Measurements from ENCODE around the gene SCO2. TPM values are rescaled to one million over a fixed set of nuclear protein-coding genes. Genes with fewer than 3 reads are reported as not detected.

Gene SCO2
- total RNA-seq, 1 experiment from 2014 or later, result 3.0 TPM

- H2AFZ ChIP-seq, result no peak overlapping the region
- H3F3A ChIP-seq (ENCODE audit: insufficient read depth, low read depth), result peaks cover 30% of the 10 kb centered on the region
- H3K9me3 ChIP-seq (ENCODE audit: insufficient read depth, low read depth), result no peaks in the 10 kb centered on the region
- H4K20me1 ChIP-seq (ENCODE audit: insufficient read depth), result 0 out of 2 replicates have a peak, but pooled peaks cover 3% of the 10 kb centered on the region
- ChIA-PET CTCF (interaction anchor here (0.5 to 0.6 kb wide), 3 partner anchors 29 to 123 kb away, joined by 3 to 16 read pairs (median 3); no protein-coding TSS in a partner anchor), POLR2A (ENCODE audit: unreplicated experiment) (interaction anchor here (0.6 kb wide), 1 partner anchor 498 kb away, joined by 10 read pairs; no protein-coding TSS in a partner anchor)
- no peak overlapping the region for H3K4me3 ChIP-seq
- BruUV-seq (replicated peaks), result no TSS peak
- no peaks in the 10 kb centered on the region for H3K27me3 ChIP-seq (ENCODE audit: insufficient read depth, low read depth)
- peaks cover 9% of the 10 kb centered on the region for H3K4me1 ChIP-seq (replicated peaks; ENCODE audit: insufficient read depth)
- peaks cover 10% of the 10 kb centered on the region for H3K79me2 ChIP-seq (ENCODE audit: low read depth)
- H3K9me2 ChIP-seq (ENCODE audit: insufficient read depth), result no peaks in the 10 kb centered on the region
- DNase-seq, result no peak
- no peak for TF ChIP-seq EZH2 (IDR thresholded peaks at IDR 0.05; ENCODE audit: low read depth)
- TF ChIP-seq, protein P1, sequence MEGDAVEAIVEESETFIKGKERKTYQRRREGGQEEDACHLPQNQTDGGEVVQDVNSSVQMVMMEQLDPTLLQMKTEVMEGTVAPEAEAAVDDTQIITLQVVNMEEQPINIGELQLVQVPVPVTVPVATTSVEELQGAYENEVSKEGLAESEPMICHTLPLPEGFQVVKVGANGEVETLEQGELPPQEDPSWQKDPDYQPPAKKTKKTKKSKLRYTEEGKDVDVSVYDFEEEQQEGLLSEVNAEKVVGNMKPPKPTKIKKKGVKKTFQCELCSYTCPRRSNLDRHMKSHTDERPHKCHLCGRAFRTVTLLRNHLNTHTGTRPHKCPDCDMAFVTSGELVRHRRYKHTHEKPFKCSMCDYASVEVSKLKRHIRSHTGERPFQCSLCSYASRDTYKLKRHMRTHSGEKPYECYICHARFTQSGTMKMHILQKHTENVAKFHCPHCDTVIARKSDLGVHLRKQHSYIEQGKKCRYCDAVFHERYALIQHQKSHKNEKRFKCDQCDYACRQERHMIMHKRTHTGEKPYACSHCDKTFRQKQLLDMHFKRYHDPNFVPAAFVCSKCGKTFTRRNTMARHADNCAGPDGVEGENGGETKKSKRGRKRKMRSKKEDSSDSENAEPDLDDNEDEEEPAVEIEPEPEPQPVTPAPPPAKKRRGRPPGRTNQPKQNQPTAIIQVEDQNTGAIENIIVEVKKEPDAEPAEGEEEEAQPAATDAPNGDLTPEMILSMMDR (conservative IDR thresholded peaks at IDR 0.05), result peak; percentile 32; the same call in 1 of the 2 replicates
- H3K36me3 ChIP-seq (ENCODE audit: low read depth), result 0 out of 2 replicates have a peak, but pooled peaks cover 5% of the 10 kb centered on the region
- no peak overlapping the region for H3K4me2 ChIP-seq
- H3K27ac ChIP-seq, result no peak overlapping the region
- intact Hi-C loops (cut with micrococcal nuclease; ENCODE audit: unreplicated experiment), result no loop called here
These were observed 21.8 kb downstream of the SCO2 start for GRCh38 chr22:50503475-50504145.

DNA sequence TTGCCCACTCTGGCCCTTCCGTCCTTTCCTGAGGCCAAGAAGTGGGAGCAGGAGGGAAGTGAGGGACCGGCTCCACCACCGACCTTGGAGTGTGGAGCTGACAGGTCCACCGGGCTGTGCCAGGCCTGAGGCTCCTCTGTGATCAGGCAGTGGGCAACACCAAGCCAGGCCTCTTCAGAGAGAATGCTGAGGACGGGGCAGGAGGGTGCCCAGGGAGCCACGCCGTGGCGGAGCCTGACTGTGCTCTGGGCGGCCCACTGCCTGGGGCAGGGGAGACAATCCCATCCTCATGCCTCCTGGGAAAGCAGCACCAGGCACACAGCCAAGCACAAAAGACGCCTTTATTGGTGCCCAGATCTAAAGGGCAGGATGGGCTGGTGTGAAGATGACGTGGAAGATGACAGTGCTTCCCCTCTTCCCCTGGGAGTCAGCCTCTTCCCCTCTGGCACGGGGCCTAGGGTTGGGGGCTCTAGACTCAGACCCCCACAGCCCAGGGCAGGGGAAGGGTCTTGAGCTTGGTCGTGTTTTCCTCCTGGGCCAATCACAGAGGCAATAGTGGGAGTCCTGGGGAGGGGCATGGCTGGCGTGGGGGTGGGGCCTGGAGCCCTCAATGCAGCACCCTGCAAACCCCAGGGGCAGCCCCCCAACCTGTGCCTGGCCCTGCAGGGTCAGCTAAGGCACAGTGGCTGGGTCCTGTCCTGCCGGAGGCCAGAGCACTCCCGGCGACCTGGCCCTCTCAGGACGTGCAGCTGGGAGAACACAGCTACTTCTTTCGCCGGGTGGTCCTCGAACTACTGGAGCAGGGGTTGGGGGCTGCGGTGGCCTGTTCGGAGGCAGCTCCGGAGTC is 22.5 kb downstream of the SCO2 start:
- H3K4me3 ChIP-seq, result no peak overlapping the region
- peaks cover 37% of the 10 kb centered on the region for H3F3A ChIP-seq (ENCODE audit: insufficient read depth, low read depth)
- H4K20me1 ChIP-seq (ENCODE audit: insufficient read depth), result 0 out of 2 replicates have a peak, but pooled peaks cover 3% of the 10 kb centered on the region
- intact Hi-C loops (cut with micrococcal nuclease; ENCODE audit: unreplicated experiment), result no loop called here
- TF ChIP-seq, protein P1 (conservative IDR thresholded peaks at IDR 0.05), result no peak
- no peak for TF ChIP-seq EZH2 (IDR thresholded peaks at IDR 0.05; ENCODE audit: low read depth)
- no peak overlapping the region for H2AFZ ChIP-seq
- ChIA-PET POLR2A (ENCODE audit: unreplicated experiment) (interaction anchor here (0.6 kb wide), 1 partner anchor 497 kb away, joined by 10 read pairs; no protein-coding TSS in a partner anchor), CTCF (interaction anchor here (0.5 kb wide), 1 partner anchor 29 kb away, joined by 3 read pairs; no protein-coding TSS in a partner anchor)
- H3K4me2 ChIP-seq, result no peak overlapping the region
- H3K27me3 ChIP-seq (ENCODE audit: insufficient read depth, low read depth), result no peaks in the 10 kb centered on the region
- 0 out of 2 replicates have a peak, but pooled peaks cover 5% of the 10 kb centered on the region for H3K36me3 ChIP-seq (ENCODE audit: low read depth)
- DNase-seq, result no peak
- BruUV-seq (replicated peaks), result no TSS peak
- H3K9me3 ChIP-seq (ENCODE audit: insufficient read depth, low read depth), result no peaks in the 10 kb centered on the region
- peaks cover 7% of the 10 kb centered on the region for H3K79me2 ChIP-seq (ENCODE audit: low read depth)
- no peak overlapping the region for H3K27ac ChIP-seq
- peaks cover 14% of the 10 kb centered on the region for H3K4me1 ChIP-seq (replicated peaks; ENCODE audit: insufficient read depth)
- H3K9me2 ChIP-seq (ENCODE audit: insufficient read depth), result no peaks in the 10 kb centered on the region

DNA sequence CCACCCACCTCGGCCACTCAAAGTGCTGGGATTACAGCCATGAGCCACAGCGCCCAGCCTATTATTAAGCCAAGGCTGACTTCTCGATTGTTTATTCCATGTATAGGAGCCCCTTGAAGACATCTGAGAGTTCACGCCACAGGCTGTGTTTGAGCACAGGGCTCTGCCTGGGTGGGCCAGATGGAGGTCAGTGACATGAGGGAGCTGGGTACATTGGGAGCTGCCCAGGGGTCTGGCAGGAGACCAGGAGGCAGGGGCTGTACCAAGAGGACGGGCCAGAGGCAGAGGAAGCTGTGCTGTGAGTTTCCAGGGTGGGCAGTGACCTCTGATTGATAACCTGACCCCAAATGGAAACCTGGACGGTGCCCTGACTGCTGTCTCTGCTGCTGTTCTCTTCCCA is 23.3 kb downstream of the SCO2 start:
- Histone ChIP-seq H3K27me3 (ENCODE audit: insufficient read depth, low read depth) (no peaks in the 10 kb centered on the region), H3K9me2 (ENCODE audit: insufficient read depth) (no peaks in the 10 kb centered on the region), H3K4me2 (no peak overlapping the region), H3K9me3 (ENCODE audit: insufficient read depth, low read depth) (no peaks in the 10 kb centered on the region), H3K4me1 (replicated peaks; ENCODE audit: insufficient read depth) (peaks cover 19% of the 10 kb centered on the region), H3K79me2 (ENCODE audit: low read depth) (peaks cover 5% of the 10 kb centered on the region), H4K20me1 (ENCODE audit: insufficient read depth) (0 out of 2 replicates have a peak, but pooled peaks cover 3% of the 10 kb centered on the region), H2AFZ (no peak overlapping the region), H3F3A (ENCODE audit: insufficient read depth, low read depth) (peaks cover 45% of the 10 kb centered on the region), H3K36me3 (ENCODE audit: low read depth) (0 out of 2 replicates have a peak, but pooled peaks cover 5% of the 10 kb centered on the region), H3K27ac (no peak overlapping the region), H3K4me3 (no peak overlapping the region)
- ChIA-PET POLR2A (ENCODE audit: unreplicated experiment) (no interaction called here), CTCF (no interaction called here)
- TF ChIP-seq, protein P1 (conservative IDR thresholded peaks at IDR 0.05), result no peak
- no peak for TF ChIP-seq EZH2 (IDR thresholded peaks at IDR 0.05; ENCODE audit: low read depth)
- no TSS peak for BruUV-seq (replicated peaks)
- no peak for DNase-seq
- intact Hi-C loops (cut with micrococcal nuclease; ENCODE audit: unreplicated experiment), result no loop called here
